ENCODE results near the gene PDILT. TPM values are rescaled to one million over a fixed set of nuclear protein-coding genes. Genes with fewer than 3 reads are reported as not detected.

PDILT gene, protein sequence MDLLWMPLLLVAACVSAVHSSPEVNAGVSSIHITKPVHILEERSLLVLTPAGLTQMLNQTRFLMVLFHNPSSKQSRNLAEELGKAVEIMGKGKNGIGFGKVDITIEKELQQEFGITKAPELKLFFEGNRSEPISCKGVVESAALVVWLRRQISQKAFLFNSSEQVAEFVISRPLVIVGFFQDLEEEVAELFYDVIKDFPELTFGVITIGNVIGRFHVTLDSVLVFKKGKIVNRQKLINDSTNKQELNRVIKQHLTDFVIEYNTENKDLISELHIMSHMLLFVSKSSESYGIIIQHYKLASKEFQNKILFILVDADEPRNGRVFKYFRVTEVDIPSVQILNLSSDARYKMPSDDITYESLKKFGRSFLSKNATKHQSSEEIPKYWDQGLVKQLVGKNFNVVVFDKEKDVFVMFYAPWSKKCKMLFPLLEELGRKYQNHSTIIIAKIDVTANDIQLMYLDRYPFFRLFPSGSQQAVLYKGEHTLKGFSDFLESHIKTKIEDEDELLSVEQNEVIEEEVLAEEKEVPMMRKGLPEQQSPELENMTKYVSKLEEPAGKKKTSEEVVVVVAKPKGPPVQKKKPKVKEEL
- total RNA-seq (2014; rRNA removed; shearing (Covaris generic)) (not detected in 2 replicates), polyA plus RNA-seq (2016; fragmentation: Nextera tagmentation; extraction: Ambion mirVana) (not detected in 2 replicates)
- long read RNA-seq = 0 reads

DNA sequence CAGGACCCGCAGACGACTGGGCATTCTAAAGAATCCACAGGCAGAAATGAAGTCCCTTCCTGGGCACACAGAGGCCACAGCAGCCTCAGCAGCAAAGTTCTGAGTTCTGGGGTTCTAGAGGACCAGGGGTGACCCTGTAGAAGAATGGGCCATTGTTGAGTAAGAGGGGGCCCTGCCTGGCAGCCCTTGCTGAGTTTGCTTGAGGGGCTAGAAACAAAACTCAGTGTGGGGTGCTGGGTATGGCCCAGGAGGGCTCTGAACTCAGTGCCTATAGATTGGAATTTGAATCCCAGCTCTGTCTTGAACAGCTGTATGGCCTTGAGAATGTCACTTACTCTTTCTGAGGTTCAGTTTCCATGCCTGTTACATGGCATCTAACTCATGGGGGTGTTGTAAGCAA, at the start of gene PDILT:
TSS of gene PDILT (minus strand) at position 101 of the 400 bp plus-strand sequence. CDS start 5,437 bp downstream, outside the sequence.
- Mint-ChIP-seq H3K27me3 (ENCODE audit: insufficient read depth, low read depth, poor library complexity) (peaks cover 1% of the 10 kb centered on the region), H3K9me3 (no peaks in the 10 kb centered on the region), H3K4me1 (peaks cover 5% of the 10 kb centered on the region), H3K36me3 (ENCODE audit: low read depth) (no peaks in the 10 kb centered on the region), H3K4me3 (no peak within 1 kb of the TSS), H3K27ac (no peak within 1 kb of the TSS)
- no peaks in the 10 kb centered on the region for H3K27me3 ChIP-seq (ENCODE audit: insufficient read depth)
- H3K4me3 ChIP-seq = no peak within 1 kb of the TSS
- H3K4me1 ChIP-seq (ENCODE audit: insufficient read depth) = no peaks in the 10 kb centered on the region
- no peaks in the 10 kb centered on the region for H4K20me1 ChIP-seq (replicated peaks; ENCODE audit: insufficient read depth)
- H3K9me2 ChIP-seq (ENCODE audit: insufficient read depth) = no peaks in the 10 kb centered on the region
- no peaks in the 10 kb centered on the region for H3K36me3 ChIP-seq (ENCODE audit: insufficient read depth)
- H3K79me2 ChIP-seq (replicated peaks; ENCODE audit: insufficient read depth) = no peaks in the 10 kb centered on the region
- DNase-seq (ENCODE audit: low spot score) = no peak
- no peak for ATAC-seq
- no peak within 1 kb of the TSS for H3K4me2 ChIP-seq
- no peak within 1 kb of the TSS for H3K27ac ChIP-seq (ENCODE audit: low read depth)
- no peak within 1 kb of the TSS for H2AFZ ChIP-seq
- TF ChIP-seq POLR2AphosphoS5 (IDR thresholded peaks at IDR 0.05; ENCODE audit: low read depth) = no peak
- no peak for TF ChIP-seq ZNF331 (CRISPR knock-in tag; IDR thresholded peaks at IDR 0.05; ENCODE audit: low read depth)
- no peak for TF ChIP-seq CREB1 (CRISPR knock-in tag; IDR thresholded peaks at IDR 0.05; ENCODE audit: low read depth)
- TF ChIP-seq JUNB (IDR thresholded peaks at IDR 0.05; ENCODE audit: unreplicated experiment) = no peak
- TF ChIP-seq, protein P1, sequence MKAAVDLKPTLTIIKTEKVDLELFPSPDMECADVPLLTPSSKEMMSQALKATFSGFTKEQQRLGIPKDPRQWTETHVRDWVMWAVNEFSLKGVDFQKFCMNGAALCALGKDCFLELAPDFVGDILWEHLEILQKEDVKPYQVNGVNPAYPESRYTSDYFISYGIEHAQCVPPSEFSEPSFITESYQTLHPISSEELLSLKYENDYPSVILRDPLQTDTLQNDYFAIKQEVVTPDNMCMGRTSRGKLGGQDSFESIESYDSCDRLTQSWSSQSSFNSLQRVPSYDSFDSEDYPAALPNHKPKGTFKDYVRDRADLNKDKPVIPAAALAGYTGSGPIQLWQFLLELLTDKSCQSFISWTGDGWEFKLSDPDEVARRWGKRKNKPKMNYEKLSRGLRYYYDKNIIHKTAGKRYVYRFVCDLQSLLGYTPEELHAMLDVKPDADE (IDR thresholded peaks at IDR 0.05) = no peak
- TF ChIP-seq, protein P2, sequence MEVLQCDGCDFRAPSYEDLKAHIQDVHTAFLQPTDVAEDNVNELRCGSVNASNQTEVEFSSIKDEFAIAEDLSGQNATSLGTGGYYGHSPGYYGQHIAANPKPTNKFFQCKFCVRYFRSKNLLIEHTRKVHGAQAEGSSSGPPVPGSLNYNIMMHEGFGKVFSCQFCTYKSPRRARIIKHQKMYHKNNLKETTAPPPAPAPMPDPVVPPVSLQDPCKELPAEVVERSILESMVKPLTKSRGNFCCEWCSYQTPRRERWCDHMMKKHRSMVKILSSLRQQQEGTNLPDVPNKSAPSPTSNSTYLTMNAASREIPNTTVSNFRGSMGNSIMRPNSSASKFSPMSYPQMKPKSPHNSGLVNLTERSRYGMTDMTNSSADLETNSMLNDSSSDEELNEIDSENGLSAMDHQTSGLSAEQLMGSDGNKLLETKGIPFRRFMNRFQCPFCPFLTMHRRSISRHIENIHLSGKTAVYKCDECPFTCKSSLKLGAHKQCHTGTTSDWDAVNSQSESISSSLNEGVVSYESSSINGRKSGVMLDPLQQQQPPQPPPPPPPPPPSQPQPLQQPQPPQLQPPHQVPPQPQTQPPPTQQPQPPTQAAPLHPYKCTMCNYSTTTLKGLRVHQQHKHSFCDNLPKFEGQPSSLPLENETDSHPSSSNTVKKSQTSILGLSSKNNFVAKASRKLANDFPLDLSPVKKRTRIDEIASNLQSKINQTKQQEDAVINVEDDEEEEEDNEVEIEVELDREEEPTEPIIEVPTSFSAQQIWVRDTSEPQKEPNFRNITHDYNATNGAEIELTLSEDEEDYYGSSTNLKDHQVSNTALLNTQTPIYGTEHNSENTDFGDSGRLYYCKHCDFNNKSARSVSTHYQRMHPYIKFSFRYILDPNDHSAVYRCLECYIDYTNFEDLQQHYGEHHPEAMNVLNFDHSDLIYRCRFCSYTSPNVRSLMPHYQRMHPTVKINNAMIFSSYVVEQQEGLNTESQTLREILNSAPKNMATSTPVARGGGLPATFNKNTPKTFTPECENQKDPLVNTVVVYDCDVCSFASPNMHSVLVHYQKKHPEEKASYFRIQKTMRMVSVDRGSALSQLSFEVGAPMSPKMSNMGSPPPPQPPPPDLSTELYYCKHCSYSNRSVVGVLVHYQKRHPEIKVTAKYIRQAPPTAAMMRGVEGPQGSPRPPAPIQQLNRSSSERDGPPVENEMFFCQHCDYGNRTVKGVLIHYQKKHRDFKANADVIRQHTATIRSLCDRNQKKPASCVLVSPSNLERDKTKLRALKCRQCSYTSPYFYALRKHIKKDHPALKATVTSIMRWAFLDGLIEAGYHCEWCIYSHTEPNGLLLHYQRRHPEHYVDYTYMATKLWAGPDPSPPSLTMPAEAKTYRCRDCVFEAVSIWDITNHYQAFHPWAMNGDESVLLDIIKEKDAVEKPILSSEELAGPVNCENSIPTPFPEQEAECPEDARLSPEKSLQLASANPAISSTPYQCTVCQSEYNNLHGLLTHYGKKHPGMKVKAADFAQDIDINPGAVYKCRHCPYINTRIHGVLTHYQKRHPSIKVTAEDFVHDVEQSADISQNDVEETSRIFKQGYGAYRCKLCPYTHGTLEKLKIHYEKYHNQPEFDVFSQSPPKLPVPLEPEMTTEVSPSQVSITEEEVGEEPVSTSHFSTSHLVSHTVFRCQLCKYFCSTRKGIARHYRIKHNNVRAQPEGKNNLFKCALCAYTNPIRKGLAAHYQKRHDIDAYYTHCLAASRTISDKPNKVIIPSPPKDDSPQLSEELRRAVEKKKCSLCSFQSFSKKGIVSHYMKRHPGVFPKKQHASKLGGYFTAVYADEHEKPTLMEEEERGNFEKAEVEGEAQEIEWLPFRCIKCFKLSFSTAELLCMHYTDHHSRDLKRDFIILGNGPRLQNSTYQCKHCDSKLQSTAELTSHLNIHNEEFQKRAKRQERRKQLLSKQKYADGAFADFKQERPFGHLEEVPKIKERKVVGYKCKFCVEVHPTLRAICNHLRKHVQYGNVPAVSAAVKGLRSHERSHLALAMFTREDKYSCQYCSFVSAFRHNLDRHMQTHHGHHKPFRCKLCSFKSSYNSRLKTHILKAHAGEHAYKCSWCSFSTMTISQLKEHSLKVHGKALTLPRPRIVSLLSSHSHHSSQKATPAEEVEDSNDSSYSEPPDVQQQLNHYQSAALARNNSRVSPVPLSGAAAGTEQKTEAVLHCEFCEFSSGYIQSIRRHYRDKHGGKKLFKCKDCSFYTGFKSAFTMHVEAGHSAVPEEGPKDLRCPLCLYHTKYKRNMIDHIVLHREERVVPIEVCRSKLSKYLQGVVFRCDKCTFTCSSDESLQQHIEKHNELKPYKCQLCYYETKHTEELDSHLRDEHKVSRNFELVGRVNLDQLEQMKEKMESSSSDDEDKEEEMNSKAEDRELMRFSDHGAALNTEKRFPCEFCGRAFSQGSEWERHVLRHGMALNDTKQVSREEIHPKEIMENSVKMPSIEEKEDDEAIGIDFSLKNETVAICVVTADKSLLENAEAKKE (CRISPR knock-in tag; IDR thresholded peaks at IDR 0.05) = no peak
- no peak for TF ChIP-seq STAT1 (IDR thresholded peaks at IDR 0.05; ENCODE audit: unreplicated experiment)
- TF ChIP-seq EZH2phosphoT487 (IDR thresholded peaks at IDR 0.05; ENCODE audit: unreplicated experiment) = no peak
- TF ChIP-seq EZH2 (IDR thresholded peaks at IDR 0.05; ENCODE audit: low read depth, unreplicated experiment) = no peak
- TF ChIP-seq, protein P3, sequence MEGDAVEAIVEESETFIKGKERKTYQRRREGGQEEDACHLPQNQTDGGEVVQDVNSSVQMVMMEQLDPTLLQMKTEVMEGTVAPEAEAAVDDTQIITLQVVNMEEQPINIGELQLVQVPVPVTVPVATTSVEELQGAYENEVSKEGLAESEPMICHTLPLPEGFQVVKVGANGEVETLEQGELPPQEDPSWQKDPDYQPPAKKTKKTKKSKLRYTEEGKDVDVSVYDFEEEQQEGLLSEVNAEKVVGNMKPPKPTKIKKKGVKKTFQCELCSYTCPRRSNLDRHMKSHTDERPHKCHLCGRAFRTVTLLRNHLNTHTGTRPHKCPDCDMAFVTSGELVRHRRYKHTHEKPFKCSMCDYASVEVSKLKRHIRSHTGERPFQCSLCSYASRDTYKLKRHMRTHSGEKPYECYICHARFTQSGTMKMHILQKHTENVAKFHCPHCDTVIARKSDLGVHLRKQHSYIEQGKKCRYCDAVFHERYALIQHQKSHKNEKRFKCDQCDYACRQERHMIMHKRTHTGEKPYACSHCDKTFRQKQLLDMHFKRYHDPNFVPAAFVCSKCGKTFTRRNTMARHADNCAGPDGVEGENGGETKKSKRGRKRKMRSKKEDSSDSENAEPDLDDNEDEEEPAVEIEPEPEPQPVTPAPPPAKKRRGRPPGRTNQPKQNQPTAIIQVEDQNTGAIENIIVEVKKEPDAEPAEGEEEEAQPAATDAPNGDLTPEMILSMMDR (conservative IDR thresholded peaks at IDR 0.05; ENCODE audit: low read depth in 2 of 2) = no peak
- TF ChIP-seq, protein P4, sequence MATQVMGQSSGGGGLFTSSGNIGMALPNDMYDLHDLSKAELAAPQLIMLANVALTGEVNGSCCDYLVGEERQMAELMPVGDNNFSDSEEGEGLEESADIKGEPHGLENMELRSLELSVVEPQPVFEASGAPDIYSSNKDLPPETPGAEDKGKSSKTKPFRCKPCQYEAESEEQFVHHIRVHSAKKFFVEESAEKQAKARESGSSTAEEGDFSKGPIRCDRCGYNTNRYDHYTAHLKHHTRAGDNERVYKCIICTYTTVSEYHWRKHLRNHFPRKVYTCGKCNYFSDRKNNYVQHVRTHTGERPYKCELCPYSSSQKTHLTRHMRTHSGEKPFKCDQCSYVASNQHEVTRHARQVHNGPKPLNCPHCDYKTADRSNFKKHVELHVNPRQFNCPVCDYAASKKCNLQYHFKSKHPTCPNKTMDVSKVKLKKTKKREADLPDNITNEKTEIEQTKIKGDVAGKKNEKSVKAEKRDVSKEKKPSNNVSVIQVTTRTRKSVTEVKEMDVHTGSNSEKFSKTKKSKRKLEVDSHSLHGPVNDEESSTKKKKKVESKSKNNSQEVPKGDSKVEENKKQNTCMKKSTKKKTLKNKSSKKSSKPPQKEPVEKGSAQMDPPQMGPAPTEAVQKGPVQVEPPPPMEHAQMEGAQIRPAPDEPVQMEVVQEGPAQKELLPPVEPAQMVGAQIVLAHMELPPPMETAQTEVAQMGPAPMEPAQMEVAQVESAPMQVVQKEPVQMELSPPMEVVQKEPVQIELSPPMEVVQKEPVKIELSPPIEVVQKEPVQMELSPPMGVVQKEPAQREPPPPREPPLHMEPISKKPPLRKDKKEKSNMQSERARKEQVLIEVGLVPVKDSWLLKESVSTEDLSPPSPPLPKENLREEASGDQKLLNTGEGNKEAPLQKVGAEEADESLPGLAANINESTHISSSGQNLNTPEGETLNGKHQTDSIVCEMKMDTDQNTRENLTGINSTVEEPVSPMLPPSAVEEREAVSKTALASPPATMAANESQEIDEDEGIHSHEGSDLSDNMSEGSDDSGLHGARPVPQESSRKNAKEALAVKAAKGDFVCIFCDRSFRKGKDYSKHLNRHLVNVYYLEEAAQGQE (IDR thresholded peaks at IDR 0.05; ENCODE audit: unreplicated experiment) = no peak
- no peak for TF ChIP-seq NANOG (IDR thresholded peaks at IDR 0.05; ENCODE audit: borderline replicate concordance)
- H3F3A ChIP-seq (replicated peaks; ENCODE audit: low read depth) = no peaks in the 10 kb centered on the region
